Muscle of back (tissue), 11 donors: ENCODE measurements around the gene AREG. TPM values are rescaled to one million over a fixed set of nuclear protein-coding genes. Genes with fewer than 3 reads are reported as not detected.
A peak's percentile ranks its signal among the peaks of the same experiment; 100 is the strongest.

Experiments used
- DNase-seq, 3 donors: peaks; one replicate each; pipeline versions ENCODE4 v3.0.0 to v3.0.0-alpha.2; 2013
- polyA plus RNA-seq, 10 donors: library from polyadenylated mRNA; unstranded; fragments of 120-200 nt; gene quantifications; one replicate each; pipeline ENCODE4 v1.2.1, GENCODE V29; 2013; ENCODE audit not compliant: insufficient read length in 10 of 10

AREG gene
- polyA plus RNA-seq, 10 donors = 0.22 to 0.45 (median 0.29) TPM; not detected in 6

- no peak for DNase-seq
Observed at GRCh38 chr4:74456849-74457395, 12.0 kb downstream of the AREG start.

GRCh38 chr4:74460833-74461232, 15.9 kb downstream of the AREG start:
- DNase-seq = no peak

GRCh38 chr4:74463123-74463522, 18.2 kb downstream of the AREG start:
- no peak for DNase-seq

GRCh38 chr4:74464291-74464690, 19.4 kb downstream of the AREG start:
- DNase-seq = no peak

GRCh38 chr4:74466242-74466641, 21.3 kb downstream of the AREG start:
- DNase-seq = no peak

DNA sequence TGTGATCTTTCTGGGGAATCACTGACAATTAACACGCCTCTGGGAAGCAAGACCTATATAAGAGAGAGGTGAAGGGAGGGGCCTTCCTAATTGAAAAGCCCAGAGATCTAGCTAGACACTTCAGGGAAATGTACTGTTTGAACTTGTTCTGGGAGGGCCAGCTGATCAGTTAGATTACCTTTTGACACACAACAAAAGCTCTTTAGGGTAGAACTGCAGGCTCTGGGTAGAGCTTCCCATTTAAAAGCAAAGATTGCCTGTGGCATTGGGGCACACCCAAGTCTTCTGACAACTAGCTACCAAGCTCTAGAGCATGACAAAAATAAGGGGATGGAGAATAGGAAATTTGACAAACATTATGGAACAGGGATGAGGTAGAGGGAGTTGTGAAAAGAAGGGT, 26.3 kb downstream of the AREG start:
- DNase-seq = no peak

GRCh38 chr4:74473155-74473811, 28.3 kb downstream of the AREG start:
- peak in 1 of 3 donors; percentile 64 for DNase-seq

DNA sequence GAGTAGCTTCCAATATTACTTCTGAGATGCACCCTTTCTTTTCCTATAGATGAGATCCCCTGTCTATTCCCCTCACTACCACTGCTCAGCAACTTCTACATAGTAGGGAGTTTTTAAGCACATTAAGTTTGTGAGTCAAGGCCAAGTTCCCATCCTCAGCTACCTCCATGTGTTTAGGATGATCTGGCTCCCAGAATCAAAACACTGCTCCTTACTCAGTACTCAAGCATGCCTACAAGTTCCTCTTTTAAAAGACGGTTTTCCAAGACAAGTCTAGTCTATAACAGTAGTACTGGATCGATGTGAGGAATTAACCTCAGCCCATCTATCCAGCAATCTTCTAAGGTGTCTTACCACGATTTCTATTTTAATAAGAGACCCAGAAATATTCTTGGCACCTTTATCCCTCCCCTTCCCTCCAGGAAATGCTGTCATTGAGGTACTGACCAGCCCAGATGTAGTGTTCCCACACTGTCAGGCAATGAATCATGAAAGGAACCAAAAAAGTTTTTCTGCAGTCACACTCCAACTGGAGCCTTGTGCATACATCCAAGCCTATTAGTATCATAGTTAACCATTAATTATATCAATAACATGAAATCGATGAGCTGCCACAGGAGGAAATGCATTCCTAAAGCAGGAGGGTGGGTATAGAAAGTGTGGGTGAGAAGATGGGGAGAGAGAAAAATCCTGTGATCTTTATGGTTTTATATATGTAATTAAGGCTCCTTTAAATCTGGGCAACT, 29.6 kb downstream of the AREG start:
- DNase-seq = no peak

DNA sequence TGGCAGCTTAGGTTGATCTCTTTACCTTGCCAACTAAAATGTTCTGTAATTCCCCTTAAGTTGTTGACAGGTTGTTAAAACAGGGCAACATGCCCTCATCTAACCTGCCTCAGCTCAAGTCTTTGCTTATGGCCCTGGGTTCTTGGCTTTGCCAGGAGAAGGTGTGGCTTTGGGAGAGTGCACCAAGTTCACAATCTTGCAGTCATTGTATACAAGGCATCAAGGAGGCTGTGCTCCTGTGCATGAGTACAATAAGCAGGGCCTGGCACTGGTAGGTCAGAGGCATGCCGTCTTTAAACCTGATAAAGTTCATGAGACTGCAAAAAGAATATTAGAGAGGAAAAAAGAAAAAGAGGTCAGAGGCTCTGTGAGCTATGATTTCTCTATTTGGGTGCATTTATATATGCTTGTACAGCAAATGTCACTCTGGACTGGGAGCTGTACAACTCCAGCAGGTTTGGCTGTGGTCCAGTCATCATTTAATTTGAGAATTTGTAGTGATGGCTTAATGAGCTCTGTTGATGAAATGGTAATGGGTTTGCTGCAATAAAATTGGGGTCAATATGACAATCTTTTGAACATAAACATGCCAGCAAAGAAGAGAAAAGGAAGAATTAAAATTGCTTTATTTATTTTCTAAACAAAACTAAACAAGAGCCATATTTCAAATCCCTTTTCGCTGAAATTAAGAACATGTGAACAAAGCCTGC, 30.3 kb downstream of the AREG start:
- DNase-seq = no peak

DNA sequence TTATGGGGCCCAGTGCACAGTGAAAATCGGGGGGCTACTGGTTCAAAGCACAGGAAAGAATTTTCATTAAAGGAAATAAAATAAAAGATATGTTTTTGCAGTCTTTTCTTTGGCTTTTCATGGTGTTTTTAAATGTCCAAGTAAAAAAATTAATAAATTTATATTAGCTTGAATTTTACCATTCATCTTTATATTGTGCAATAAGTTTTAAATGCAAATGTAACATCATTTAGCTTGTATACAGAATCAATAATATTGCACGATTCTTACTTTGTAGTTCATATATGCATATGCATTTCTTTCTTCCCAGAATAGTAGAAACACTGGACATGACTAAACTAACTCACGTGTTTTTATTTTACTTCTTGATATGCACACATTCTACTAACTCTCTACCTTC, 31.0 kb downstream of the AREG start:
- DNase-seq = no peak

GRCh38 chr4:74479009-74479408, 34.1 kb downstream of the AREG start:
- no peak for DNase-seq

DNA sequence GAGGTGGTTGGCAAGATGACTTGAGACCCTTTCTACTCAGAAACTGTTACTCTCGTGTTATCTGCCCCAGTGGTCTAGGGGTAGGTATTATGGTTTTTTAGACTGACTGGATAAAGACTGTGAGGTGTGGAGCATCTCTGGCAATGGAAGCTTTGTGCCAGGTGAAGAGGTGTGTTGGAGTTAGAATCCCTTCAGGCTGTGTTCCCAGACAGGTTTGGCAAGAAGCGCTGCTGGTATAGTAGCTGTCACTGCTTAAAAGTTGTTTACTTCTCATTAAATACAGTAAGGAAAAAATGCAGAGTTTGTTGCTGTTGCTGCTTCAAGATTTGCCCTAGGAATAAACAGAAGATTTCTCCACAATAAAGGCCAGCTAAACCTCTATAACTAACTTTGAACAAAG, 35.3 kb downstream of the AREG start:
- no peak for DNase-seq

DNA sequence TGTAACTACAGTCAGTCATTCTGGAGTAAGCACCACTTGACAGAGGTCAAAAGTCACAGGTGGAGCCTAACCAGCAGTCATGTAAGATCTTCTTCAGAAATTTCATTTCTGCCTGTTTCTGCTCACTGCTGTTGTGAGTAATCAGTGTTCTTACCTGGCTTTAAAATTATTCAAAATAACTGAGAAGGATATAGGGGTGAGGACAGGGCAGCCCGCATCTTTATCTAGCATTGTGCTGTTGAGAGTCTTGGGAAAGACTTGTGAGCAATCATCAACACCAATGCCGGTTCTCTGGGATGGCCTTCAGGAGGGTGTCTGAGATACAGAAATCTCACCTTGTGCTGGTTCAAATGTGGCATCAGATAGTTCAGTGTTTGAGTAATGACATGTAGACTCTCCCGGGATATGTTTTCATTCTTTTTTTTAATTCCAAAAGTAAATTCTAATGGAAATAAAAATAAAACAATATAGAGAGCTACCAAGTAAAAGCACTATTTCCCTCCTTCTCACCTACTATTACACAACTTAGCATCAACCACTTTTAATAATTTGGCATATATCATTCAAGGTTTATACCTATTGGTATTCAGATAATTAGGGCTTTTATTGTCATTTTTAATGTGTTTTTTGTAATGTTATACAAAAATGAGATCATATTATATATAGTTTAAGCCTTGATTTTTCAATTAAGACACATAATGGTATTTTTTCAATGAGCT, 37.1 kb downstream of the AREG start:
- DNase-seq = no peak

- no peak for DNase-seq
Observed at GRCh38 chr4:74483226-74483911, 38.4 kb downstream of the AREG start.

DNA sequence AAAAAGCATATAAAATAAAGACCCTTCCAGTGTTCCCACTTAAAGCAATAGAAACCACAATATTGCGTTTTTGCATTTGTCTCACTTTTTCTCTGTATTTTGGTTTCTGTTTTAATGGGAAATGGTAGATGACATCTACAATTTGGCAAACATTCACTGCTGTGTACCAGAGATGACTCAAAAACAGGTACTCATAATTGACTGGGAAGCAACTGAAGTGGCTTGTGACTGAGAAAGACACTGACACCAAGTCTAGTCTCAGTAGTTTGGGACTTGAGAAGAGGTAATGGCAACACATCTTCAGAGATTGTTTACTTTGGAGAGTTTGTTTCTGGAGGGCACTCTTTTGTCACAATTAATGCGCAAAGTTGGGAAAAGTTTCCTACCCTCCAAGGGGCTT, 42.0 kb downstream of the AREG start:
- DNase-seq = no peak

GRCh38 chr4:74487771-74488170, 42.8 kb downstream of the AREG start:
- no peak for DNase-seq

DNA sequence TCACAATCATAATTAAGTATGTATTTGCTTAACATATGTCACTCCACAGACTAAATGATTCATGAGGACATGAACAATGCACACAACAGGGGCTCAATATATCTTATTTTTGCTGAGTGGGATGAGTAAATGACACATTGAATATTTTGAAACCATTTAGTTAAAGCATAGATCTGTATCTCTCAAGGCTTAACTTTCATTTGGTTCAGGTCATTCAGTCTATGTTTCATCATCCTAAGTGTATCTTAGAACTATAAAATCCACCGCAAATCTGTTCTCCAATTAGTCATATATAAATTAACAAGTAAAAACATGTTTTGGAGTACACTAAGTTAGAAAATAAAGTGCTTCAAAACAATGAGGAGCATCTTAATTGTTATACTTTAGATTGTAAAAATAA, 45.8 kb downstream of the AREG start:
- DNase-seq = no peak

- no peak for DNase-seq
Observed at GRCh38 chr4:74499986-74500781, 55.2 kb downstream of the AREG start.

DNA sequence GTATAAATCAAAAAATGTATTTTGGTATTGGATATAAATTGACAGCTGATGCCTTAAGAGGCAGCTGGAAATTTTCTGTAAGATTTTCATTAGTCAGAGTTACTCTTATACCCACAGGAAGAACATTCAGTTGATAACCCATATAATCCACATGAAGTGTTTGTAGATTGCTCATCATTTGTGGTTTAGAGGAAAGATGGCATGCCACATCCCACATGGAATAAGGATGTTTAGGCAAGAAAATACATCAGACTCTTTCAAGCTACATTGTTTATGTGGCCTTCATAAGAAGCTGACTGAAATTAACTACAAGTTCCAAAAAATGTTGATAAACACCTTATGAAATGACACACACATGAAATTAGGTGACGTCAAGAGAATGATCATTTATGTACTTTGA, 56.6 kb downstream of the AREG start:
- DNase-seq = peak in 1 of 3 donors; percentile 69

GRCh38 chr4:74503580-74503979, 58.6 kb downstream of the AREG start:
- DNase-seq = peak in 1 of 3 donors; percentile 50
